HG03520 (cell line): ENCODE measurements around the gene KIF20A.
"Not testable (repeated sequence)": the region's sequence is repeated elsewhere in the genome, so short reads cannot be mapped to it uniquely, and the experiment has no call there.

ENCODE experiments used
- ATAC-seq: cut with Tn5 transposase; IDR thresholded peaks from one replicate; pipeline ENCODE4 v1.9.1; 2021; ENCODE audit warnings: mild to moderate bottlenecking, moderate library complexity; ENCODE audit not compliant: unreplicated experiment

KIF20A gene

DNA sequence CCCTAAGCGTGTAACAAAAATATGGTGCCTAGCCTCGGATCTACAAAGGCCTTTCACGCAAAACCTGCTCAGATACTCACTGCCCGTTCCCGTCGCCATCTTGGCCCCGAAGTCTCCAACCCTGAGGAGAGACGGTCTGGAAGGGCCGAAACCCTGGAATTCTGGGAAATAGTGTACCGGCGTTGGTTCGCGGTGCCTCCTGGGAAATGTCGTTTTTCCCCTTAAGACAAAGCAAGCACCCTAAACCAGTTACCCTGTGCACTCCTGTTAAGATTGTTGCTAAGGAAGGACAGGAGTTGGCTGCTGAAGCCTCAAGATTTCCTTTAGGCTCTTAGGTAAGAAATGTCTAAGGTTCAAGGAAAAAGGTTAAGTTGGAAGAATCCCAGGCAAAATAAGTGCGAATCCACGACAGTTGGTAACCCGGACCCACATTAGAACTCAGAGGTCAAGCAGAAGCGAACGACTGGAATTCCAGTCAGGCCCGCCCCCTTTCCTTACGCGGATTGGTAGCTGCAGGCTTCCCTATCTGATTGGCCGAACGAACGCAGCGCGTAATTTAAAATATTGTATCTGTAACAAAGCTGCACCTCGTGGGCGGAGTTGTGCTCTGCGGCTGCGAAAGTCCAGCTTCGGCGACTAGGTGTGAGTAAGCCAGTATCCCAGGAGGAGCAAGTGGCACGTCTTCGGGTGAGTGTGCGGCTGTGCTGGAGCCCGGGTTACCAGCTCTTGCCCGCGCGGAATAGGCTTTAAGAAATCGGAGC, at the start of gene KIF20A, which contains the start of gene BRD8:
TSS of gene KIF20A (plus strand) at position 597 of the 761 bp plus-strand sequence. CDS start 569 bp downstream, outside the sequence.
TSS of gene BRD8 (minus strand) at position 115 of the 761 bp plus-strand sequence. CDS start at position 99, 16 bp downstream.
- peak; percentile 79 for ATAC-seq

DNA sequence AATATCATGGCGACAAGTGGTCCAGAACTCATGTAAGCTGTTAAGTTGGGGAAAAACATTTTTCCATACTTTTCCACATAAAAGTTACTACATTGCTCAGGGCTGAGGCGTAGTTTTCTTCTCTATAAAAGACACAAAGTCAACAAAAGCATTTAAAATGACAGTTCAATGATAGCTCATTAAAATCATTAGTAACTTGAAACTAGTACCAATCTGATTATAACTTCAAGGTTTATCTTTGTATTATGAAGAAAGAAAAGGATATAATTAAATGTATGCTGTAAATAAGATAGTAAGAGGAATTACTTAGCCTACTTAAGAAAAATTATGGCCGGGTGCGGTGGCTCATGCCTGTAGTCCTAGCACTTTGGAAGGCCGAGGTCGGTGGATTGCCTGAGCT, 49.6 kb upstream of the KIF20A start:
- ATAC-seq, result no peak

DNA sequence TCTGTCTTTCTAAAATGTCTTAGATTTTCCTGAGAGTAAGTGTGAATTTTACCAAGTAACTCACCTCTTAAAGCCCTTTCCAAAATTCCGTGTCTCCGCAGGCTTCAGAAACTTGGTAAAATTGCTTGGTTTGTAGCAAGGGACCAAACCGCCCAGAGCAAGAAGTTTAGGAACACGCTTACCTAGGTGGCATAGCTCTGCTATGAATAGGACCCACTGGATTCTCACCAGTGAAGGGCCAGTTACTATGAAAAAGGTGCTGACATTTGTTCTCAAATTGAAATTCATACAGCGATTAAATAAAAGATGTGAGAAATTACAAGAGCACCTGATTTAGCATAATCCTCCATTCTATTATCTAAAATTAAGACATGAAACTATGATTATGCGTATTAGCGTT, 46.4 kb upstream of the KIF20A start:
- ATAC-seq, result no peak

DNA sequence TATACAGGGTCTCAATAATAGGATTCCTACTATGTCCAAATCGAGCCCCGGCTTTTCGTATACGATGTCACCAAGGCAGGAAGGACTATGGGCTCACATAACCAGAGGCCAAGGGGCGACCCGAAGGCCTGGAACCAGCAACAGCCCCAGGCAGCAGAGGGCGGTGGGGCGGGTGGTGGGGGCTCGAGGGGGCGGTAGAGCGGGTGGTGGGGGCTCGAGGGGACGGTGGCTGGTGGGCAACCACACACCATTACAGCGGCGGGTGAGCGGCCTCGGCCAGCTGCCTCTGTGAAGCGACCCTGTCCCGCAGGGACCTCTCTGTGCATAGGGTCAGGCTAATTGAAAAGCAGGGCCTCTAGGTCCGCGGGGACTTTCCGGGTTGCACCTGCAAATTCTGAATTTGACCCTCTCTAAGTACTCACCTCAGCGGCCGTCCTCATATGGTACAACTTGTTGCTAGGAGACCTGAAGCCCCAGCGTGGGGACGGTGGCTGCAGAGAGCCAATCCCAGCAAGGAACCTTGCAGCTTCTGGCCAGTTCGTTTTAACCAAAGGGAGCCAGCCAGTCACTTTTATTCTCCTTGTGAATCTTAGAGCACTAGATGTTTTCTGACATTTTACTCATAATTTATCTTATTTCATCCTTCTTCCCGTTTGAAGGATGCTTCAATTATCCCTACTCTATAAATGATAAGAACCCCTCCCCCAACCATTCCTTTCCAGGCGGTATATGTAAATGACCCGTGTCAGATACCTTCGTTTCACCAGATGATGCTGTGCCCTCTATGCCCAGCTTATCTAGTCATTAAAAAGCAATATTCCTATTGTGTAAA, 39.7 kb upstream of the KIF20A start, which contains the start of gene NME5:
TSS of gene NME5 (minus strand) at position 480 of the 832 bp plus-strand sequence. CDS start 648 bp downstream, outside the sequence.
- no peak for ATAC-seq

DNA sequence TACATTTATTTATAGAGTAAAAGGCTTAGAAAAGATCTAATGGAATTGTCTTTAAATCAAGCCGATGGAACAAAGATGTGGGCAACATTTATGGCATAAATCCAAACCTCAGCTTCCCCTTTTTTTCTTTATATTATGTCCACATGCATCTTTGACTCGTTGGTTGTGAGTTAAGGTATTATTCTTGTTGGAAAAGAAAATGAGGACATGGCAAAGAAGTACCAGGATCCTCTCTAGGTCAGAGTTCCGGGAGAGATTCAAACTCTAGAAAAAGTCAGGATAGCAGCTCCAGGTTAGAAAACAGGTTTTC, 39.2 kb upstream of the KIF20A start:
- no peak for ATAC-seq

DNA sequence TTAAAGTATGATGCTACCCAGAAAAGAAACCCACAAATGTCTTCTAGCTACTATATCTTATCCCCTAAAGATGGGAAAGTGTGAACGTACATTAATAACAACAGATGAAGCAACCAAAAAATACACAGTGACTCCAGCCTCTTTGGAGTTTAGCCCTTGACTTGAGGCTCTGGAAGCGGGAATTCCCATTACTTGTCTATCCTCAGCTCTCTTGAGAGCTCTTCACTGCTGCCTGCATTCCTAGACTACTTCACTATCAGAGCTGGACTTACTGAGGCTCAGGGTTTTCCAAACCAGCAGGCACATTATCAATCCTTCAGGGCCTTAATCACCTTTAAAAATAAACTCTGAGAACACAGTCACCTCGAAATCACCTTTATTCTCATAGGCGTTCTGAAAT, 38.6 kb upstream of the KIF20A start:
- no peak for ATAC-seq

DNA sequence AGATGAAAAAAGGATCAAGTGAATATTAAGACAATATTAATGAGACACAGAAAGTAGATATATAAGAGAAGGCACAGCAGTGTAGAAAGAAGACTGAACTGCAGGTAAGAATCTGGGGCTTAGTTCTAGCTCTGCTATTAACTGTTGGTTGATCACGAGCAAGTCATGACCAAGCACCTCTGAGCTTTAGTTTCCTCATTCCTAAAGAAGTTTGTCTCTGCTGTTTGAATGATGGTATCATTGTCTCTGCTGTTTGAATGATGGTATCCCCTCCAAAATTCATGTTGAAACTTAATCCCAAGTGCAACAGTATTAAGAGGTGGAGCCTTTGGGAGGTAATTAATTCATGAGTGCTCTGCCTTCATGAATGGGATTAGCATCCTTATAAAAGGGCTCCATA, 37.2 kb upstream of the KIF20A start:
- ATAC-seq, result no peak

DNA sequence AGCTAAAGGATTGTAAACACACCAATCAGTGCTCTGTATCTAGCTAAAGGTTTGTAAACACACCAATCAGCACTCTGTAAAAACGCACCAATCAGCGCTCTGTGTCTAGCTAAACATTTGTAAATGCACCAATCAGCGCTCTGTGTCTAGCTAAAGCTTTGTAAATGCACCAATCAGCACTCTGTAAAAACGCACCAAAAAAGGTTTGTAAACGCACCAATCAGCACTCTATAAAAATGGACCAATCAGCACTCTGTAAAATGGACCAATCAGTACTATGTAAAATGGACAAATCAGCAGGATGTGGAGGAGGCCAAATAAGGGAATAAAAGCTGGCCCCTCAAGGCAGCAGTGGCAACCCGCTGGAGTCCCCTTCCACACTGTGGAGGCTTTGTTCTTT, 35.3 kb upstream of the KIF20A start:
- not testable (repeated sequence) for ATAC-seq

DNA sequence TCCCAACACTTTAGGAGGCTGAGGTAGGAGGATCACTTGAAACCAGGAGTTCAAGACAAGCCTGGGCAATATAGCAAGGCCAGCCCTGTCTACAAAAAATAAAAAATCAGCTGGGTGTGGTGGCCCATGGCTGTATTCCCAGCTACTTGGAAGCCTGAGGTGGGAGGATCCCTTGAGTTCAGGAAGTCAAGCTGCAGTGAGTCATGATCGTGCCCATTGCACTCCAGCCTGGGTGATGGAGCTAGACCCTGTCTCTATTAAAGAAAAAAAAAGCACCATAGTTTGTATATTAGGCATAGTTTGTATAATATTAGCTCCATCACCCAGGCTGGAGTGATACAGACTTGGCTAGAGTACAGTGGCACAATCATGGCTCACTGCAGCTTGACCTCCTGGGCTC, 30.1 kb upstream of the KIF20A start:
- no peak for ATAC-seq

DNA sequence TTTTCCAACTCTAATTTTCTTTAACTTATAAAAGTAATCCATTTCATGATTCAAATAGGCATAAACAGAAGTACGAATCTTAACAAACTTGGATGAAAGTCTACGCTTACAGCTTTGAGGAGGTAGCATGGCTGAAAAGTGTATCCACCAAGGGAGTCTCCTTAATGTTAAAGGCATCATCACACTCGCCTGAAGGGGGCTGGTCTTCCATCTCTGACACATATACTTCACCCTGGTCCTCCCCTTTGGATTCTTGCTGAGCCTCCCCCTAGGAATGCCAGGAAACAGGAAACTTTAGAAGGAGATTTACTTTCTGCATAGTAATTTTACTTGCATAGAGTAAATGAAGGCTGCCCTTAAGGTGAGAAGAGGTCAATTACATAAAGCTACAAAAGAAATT, 29.4 kb upstream of the KIF20A start:
- ATAC-seq, result no peak

DNA sequence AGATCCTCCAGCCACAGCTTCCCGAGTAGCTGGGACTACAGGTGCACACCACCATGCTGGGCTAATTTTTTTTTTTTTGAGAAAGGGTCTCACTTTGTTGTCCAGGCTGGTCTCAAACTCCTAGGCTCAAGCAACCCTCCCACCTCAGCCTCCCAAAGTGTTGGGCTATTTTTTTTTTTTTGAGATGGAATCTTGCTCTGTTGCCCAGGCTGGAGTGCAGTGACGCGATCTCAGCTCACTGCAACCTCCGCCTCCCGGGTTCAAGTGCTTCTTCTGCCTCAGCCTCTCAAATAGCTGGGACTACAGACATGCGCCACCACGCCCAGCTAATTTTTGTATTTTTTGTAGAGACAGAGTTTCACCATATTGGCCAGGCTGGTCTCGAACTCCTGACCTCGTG, 22.9 kb upstream of the KIF20A start:
- not testable (repeated sequence) for ATAC-seq

DNA sequence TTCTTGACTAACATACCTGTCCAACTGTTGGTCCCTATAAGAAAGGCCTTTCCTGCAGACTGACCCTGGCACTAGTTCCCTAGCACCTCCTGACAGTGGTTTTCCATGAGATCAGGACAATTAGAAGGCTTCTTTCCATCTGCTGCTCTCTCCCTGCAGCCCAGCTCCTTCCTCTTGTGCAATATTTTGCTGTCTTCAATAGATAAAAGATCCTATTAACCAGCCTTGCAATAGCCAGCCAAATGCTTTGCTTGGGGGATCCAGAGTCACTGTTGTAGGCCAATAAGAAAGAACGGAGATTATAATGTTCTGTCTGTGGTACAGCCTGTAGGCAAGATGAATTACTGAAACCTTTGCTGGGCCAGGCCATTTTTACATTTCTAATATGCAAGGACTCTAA, 21.3 kb upstream of the KIF20A start:
- ATAC-seq, result no peak

DNA sequence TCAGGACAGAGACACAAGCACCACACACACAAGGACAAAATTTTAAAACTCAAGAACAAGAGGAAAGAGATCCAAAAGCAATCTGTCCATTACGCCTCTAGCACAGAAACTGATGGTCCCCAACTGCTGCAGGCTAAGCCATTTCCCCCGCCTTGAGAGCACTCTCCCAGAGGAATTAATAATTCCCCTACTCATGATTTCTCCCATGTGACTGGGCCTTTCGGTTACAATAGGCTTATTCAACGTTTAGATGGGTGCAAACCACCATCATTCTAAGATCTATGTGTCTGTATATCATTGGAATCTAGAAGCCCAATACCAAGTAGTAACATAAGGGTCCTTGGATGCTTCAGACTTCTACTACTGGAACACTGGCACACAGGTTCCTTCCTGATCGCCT, 19.2 kb upstream of the KIF20A start:
- no peak for ATAC-seq

DNA sequence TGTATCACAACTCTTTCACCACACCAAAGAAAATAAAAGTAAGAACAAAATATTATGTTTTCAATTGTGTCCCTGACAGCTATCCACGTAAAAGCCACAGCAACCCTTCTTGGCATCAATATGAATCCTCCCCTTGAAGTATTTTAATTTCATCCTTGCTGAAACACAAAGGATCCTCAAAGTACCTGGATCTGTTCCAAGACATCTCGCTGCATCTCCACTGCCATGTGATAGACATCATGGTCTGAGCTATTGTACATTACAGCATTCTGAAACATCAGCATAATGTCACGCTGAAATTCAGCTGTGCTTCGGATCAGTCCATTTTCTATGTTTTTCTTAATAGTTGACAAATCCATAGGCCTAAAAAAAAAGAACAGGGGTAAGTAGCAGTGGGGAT, 18.2 kb upstream of the KIF20A start:
- ATAC-seq, result no peak

DNA sequence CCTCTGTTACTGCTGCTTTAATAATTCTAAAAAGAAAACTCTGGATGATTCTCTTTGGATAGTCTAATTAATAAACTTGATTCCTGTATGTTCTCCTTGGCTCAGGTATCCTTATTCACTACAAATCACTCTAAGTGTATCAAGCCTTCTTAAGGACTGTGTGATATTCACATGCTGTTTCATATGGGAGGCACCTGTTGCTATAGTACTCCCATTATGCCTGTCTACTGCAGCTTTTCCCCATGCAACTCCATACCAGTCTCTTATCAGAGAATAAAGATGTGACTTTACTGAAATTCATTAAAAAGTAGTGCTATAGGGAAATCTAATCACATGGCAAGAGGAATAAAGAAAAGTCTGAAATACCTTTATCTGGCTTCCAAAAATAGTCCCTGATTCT, 15.2 kb upstream of the KIF20A start:
- no peak for ATAC-seq

DNA sequence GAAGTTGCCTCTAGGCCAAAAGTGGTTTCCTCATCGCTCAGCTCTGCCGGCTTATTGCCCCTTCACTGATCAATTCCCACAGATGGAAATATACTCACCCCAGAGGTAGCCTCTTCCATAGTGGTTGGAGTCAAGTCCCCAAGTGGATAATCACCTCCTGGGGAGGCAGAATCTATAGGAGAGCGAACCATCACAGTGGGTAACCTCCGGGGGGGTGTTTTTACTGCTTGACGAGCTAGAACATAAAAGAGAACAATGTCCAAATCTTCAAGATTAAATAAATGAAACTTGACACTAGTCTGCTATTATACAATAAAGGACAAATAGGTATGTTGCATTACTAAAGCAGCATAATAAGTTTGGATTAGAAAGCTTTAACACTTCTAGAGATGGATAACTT, 9.8 kb upstream of the KIF20A start:
- ATAC-seq, result no peak

DNA sequence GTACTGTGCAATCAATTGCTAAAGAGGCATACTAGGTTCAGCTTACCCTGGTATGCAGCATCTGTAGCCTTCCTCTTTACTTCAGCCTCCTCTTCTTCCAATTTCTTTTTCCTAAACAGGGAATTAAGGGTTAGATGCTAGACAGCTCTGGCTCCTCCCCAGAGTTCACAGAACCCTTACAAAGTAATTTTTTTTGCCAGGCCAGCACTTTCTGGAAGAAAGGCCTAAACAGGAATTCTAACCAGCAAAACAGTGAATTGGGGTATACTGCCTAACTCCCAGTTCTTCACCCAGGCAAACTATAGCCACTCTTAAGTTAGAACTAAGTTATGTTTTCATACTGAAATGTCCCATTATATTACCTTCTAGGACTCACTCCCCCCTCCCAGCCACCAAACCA, 8.6 kb upstream of the KIF20A start:
- ATAC-seq, result no peak

DNA sequence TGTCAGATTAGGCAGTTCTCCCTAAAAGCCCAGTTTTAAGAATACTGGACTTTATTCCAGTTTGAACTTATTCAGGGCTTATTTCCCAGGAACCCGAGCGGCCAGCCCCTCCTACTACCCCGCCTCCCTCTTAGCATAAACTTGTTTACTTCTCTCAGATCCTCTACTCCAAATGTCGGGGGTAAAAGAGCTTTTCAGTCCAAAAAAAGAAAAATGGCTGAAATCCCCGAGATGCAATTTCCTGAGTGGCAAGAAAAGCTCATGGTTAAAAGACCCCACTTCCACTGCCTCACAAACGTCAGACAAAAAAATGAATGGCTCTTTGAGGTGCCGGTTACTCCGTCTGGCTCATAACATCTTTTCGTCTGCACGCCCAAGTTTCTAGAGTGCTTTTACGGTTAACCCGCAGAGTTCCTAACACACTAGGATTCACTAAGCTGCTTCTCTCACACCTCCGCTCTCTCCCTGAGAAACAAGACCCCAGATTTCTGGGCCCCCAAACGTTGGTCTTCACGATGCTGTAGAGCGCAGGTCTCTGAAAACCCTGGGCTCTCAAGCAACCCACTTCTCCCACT, 884 bp upstream of the KIF20A start:
- peak; percentile 6 for ATAC-seq

DNA sequence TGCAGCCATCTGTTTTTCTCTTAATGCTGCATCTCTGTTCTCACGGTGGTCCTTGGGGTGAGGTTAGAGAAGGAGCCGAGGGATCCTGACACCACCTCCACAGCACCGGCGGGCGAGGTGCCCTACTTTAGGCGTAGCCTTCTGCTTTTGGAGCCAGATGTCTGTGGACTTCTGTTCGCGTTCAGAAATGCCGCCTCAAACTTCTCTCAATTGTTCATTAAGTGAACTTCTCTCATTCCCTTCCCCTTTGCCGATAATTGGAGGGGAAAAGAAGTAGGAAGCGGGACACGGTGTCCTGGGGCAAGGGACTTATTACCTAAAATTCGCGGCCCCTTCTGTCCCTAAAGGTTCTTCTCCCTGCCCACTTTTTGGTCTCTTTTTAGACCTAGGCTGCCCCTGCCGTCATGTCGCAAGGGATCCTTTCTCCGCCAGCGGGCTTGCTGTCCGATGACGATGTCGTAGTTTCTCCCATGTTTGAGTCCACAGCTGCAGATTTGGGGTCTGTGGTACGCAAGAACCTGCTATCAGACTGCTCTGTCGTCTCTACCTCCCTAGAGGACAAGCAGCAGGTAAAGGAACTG, 455 bp downstream of the KIF20A start:
- ATAC-seq, result no peak

DNA sequence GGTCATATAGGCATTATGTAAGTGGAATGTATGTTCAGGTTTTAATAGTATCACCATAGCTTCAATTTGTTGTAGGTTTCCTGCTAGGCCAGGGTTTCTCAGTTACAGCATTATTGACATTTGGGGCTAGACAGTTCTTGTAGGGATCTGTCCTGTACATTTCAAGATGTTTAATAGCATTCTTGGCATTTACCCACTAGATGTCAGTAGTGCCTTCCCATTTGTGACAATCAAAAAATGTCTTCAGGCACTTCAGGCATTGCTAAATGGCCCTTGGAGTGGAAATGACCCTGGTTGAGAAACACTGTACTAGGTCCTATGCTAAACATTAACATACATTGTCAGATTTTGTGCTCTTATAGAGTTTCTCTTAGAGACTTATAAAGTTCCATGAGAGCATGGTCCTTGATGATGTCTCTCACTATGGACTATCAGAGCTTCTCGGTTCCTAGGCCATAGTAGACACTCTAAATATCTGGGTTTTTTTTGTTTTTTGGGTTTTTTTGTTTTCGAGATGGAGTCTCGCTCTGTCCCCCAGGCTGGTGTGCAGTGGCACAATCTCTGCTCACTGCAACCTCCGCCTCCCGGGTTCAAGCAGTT, 1.4 kb downstream of the KIF20A start:
- ATAC-seq, result no peak

DNA sequence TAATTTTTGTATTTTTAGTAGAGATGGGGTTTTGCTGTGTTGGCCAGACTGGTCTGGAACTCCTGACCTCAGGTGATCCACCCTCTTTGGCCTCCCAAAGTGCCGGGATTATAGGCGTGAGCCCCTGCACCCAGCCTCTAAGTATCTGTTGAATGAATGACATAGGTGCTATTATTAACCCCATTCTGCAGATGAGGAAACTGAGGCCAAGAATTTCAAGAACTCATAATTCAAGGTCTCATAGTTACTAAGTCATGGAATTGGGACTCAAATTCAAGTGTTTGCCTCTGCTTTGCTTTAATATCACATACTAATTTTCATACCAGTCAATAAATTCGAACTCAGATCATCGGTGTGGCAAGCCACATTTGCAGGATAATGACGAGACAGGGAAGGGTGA, 1.9 kb downstream of the KIF20A start:
- ATAC-seq, result no peak
